AML-193 (cell line): ENCODE measurements around the gene CUBN.

ENCODE experiments used
- DNase-seq, 2 experiments: peaks; one replicate each; lab custom pipeline; 2025; lab: John Stamatoyannopoulos, UW

The CUBN gene

DNA sequence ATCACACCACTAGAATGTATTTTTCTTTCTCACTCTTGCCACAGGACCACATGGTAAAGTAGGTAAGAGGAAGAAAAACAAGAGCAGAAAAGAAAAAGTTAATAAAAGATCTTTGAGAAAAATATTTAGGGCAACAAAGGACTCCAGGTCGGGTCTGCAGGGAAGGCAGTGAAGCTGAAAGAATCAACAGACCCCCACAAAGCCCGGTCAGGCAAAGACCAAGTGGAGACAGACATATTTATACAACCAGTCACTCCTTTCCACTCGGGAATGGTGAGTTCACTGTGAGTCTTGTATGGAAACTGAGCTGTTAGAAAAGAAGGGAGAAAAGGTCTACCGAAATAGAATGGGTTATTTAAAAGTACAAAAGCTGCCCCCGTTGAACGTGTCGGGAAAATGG, 340.4 kb downstream of the CUBN start:
- DNase-seq: no peak

DNA sequence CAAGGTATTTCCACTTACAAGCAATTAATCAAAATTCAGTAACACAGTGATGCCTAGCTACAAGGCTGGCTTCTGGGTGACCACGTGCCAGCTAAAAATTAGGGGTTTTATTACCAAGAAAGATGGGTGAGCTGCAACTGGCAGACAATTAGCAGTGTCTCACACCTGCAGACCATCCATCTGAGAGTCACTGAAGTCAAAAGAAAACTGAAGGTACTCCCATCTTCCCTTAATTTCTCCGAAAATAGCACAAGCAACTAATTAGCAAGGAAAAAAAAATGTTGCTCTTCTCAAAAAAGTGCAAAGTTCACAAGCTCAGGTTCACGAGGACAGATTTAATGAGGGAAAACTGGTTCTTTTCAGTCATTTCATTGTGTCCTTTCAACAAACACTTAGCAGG, 340.8 kb downstream of the CUBN start:
- DNase-seq: no peak

DNA sequence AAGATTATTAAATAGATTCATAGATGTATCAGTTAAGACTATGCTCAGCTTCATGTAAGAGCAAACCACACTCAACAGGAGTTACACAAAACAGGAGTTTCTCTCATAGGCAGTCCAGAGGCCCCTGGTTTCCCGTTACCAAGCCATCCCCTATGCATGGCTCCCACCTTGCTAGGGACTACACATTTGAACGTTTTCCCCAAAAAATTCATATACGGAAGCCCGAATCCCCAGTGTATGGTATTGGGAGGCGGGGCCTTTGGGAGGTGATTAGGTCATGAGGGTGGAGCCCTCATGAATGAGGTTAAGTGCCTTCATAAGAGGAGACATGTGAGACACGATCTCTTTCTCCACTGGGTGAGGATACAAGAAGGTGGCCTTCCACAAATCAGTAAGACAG, 341.5 kb downstream of the CUBN start:
- DNase-seq: no peak

DNA sequence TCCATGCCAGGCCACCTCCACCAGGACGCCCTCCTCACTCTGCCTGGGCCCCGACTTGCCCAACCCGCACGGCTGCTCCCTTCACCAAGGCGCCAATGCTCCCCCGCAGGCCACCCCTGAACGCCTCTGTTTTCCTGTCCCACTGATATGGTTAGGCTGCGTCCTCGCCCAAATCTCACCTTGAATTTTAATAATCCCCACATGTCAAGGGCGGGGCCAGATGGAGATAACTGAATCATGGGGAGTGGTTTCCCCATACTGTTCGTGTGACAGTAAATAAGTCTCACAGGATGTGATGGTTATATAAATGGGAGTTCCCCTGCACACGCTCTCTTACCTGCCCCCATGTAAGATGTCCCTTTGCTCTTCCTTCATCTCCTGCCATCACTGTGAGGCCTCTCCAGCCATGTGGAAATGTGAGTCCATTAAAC, 342.2 kb downstream of the CUBN start:
- DNase-seq: no peak

DNA sequence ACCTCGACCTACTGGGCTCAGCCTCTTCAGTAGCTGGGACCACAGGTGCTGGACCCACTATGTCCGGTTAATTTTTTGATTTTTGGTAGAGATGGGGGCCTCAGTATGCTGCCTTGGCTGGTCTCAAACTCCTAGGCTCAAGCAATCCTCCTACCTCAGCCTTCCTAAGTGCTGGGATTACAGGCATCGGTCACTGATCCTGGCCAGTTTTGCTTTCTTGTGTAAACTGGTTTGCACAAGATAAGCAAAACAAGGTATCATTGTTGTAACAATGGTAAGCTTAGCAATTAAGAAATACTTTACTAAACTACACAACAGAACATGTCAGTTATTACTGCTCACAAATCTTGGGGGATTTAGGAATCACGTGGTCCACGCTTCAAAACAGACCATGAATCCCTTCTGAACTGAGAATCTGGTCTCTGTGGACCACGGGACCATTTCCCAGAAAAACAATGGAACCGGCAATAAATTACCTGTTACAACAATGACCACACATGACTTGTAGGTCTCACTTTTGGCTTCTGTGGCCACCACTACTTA, 349.2 kb downstream of the CUBN start:
- DNase-seq: no peak

DNA sequence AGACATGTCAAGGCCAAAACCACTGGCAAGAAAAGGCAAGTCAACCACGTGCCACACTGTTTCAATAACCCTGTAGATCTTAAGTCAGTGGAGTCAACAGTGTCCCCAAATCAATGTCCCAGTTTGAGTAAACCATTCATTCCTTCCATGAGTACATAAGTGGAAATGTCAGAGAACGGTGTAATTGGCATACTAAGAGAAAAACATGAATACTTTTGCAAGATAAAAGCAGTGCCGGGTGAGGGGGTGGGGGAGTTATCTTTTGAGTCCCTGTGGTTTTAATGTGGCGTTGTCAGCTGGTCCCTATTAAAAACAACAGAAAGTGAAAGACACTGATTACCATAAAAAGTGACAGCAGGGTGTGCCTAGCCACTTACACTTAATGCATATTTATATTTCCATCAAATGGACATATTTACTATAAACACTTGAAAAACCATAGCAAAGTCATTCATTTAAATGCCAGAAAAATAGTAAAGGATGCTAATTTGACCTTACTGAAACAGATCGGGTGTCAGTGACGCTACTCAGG, 350.2 kb downstream of the CUBN start:
- no peak for DNase-seq

DNA sequence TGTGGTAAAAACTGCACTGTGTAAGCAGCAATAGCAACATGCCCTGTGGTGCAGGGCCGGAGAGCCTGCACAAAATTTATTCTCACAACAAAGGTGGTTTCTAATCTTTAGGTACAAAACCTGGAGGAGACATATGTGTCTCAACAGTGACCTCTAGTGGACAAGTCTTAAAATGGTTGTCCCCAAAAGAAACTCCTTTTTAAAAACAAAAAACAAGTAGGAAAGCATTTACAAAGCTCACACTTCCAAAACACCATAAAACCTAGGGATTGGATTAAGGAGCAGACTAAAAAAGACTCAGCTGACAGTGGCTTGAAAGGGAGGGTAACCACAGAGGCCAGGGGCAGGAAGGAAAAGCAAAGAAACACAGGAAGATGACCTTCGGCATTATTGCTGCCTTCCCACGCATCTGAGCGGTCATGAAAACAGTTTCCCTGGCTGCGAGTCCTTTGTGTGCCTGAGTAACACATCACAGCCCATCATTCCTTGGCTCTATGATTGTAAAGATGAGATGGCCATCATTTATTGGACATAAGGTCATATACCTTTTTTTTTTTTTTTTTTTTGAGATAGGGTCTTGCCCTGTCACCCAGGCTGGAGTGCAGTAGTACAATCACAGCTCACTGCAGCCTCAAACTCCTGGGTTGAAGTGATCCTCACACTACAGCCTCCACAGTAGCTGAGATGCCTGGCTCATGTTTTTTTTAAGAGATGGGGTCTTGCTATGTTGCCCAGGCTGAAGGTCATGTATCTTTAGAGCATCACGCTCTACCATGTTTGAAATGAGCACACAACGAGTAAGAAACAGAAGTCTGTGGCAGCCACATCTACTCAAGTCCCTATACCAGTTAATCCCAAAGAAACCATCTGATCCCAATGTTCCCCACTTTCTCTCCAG, 351.9 kb downstream of the CUBN start:
- peak; percentile 41 to 62 for DNase-seq

DNA sequence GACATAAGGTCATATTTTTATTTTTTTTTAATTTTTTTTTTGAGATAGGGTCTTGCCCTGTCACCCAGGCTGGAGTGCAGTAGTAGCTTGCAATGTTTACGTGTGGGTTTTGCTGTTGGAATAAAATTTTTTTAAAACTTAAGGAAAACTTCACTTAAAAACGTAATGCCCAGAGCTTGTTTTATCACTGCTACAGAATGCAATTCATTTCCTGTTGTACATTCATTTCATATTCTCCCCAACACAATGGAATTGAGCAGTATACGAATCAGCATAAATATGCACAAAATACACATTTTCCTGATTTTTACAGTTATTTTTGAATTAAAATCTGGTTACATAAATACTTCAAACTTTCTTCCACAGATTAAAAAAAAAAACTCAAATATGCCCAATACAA, 352.7 kb downstream of the CUBN start:
- no peak for DNase-seq
